GM12878 (cell line): ENCODE results near the gene FZD10.

Experiments used
- ASH2L ChIP-seq: fragments of 300-600, 200-600 bp; sonication (generic); IDR thresholded peaks from 2 replicates; pipeline ENCODE4 v1.6.1; 2017; ENCODE audit warnings: low read depth, mild to moderate bottlenecking, borderline replicate concordance
- CREB1 ChIP-seq: IDR thresholded peaks from 2 replicates; pipeline ENCODE4 v1.6.1; 2012; ENCODE audit warnings: low read depth, mild to moderate bottlenecking, inconsistent platforms
- FOS ChIP-seq: IDR thresholded peaks from 3 replicates; pipeline ENCODE4 v1.6.1; 2011; ENCODE audit warnings: borderline replicate concordance; ENCODE audit not compliant: insufficient read length; ENCODE audit errors: extremely low read depth
- KDM1A ChIP-seq: fragments of 200-600 bp; sonication (generic); IDR thresholded peaks from 2 replicates; pipeline ENCODE4 v1.6.1; 2016; ENCODE audit warnings: borderline replicate concordance
- MTA2 ChIP-seq: fragments of 450-650 bp; IDR thresholded peaks from 2 replicates; pipeline ENCODE4 v1.6.1; 2016; ENCODE audit warnings: low read depth, mild to moderate bottlenecking, moderate library complexity
- MYC ChIP-seq: IDR thresholded peaks from 2 replicates; pipeline ENCODE4 v1.6.1; 2011; ENCODE audit warnings: mild to moderate bottlenecking, low read length, moderate library complexity, inconsistent platforms; ENCODE audit not compliant: insufficient read depth, insufficient replicate concordance, insufficient read length, severe bottlenecking
- NBN ChIP-seq: fragments of 450-650 bp; IDR thresholded peaks from 2 replicates; pipeline ENCODE4 v1.6.1; 2016
- POLR2A ChIP-seq: IDR thresholded peaks from 2 replicates; pipeline ENCODE4 v1.6.1; 2011; ENCODE audit warnings: low read depth, mild to moderate bottlenecking, low read length
- SMAD1 ChIP-seq: fragments of 450-650 bp; IDR thresholded peaks from 2 replicates; pipeline ENCODE4 v1.6.1; 2018; ENCODE audit warnings: mild to moderate bottlenecking, low read depth; ENCODE audit not compliant: partially characterized antibody
- SMARCA5 ChIP-seq: fragments of 450-650 bp; IDR thresholded peaks from 2 replicates; pipeline ENCODE4 v1.6.1; 2017; ENCODE audit warnings: mild to moderate bottlenecking
- STAT3 ChIP-seq: IDR thresholded peaks from 2 replicates; pipeline ENCODE4 v1.6.1; 2011; ENCODE audit warnings: low read depth, low read length, improper control_type of control experiment
- SUZ12 ChIP-seq: fragments of 200-600 bp; sonication (generic); IDR thresholded peaks from one replicate; pipeline ENCODE4 v1.6.1; 2018; ENCODE audit warnings: antibody characterized with exemption, mild to moderate bottlenecking; ENCODE audit not compliant: unreplicated experiment
- TARDBP ChIP-seq: IDR thresholded peaks from 2 replicates; pipeline ENCODE4 v1.6.1; 2016; ENCODE audit warnings: borderline replicate concordance
- TF ChIP-seq, protein P1 (sequence below), 3 experiments: IDR thresholded peaks in 2 of 3; conservative IDR thresholded peaks in 1 of 3; 2 replicates each; pipeline ENCODE4 v1.5.1; 2011; ENCODE audit warnings: low read depth in 3 of 3, low read length in 3 of 3, mild to moderate bottlenecking in 3 of 3, control low read depth in 2 of 3, moderate library complexity in 2 of 3, inconsistent platforms in 1 of 3, mixed read lengths in 1 of 3; ENCODE audit not compliant: control insufficient read depth in 2 of 3, insufficient read depth in 1 of 3; ENCODE audit errors: extremely low read depth in 1 of 3

GRCh38 chr12:130196827-130197226, 34.6 kb downstream of the FZD10 start:
- TF ChIP-seq SUZ12, result no peak
- no peak for TF ChIP-seq STAT3
- no peak for TF ChIP-seq SMARCA5
- TF ChIP-seq, protein P1, sequence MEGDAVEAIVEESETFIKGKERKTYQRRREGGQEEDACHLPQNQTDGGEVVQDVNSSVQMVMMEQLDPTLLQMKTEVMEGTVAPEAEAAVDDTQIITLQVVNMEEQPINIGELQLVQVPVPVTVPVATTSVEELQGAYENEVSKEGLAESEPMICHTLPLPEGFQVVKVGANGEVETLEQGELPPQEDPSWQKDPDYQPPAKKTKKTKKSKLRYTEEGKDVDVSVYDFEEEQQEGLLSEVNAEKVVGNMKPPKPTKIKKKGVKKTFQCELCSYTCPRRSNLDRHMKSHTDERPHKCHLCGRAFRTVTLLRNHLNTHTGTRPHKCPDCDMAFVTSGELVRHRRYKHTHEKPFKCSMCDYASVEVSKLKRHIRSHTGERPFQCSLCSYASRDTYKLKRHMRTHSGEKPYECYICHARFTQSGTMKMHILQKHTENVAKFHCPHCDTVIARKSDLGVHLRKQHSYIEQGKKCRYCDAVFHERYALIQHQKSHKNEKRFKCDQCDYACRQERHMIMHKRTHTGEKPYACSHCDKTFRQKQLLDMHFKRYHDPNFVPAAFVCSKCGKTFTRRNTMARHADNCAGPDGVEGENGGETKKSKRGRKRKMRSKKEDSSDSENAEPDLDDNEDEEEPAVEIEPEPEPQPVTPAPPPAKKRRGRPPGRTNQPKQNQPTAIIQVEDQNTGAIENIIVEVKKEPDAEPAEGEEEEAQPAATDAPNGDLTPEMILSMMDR (IDR thresholded peaks at IDR 0.05 in 2 of 3, conservative IDR thresholded peaks at IDR 0.05 in 1 of 3; ENCODE audit: control insufficient read depth in 2 of 3, extremely low read depth in 1 of 3, insufficient read depth in 1 of 3, low read depth in 3 of 3, low read length in 3 of 3), result no peak
- TF ChIP-seq ASH2L, result no peak
- no peak for TF ChIP-seq FOS
- no peak for TF ChIP-seq CREB1
- TF ChIP-seq SMAD1, result no peak
- TF ChIP-seq POLR2A, result no peak
- TF ChIP-seq TARDBP, result no peak
- TF ChIP-seq MYC, result no peak
- no peak for TF ChIP-seq NBN
- no peak for TF ChIP-seq MTA2
- TF ChIP-seq KDM1A, result no peak
